Esophagus squamous epithelium (tissue), 4 donors: Measurements from ENCODE around the gene ERBB3.

ENCODE experiments used
- CTCF ChIP-seq, 6 experiments: fragments of 450-650 bp in 4 of 6; fragments of 200-600 bp in 2 of 6; sonication (generic) in 2 of 6; IDR thresholded peaks; one replicate each; pipeline ENCODE4 v1.5.1; 2016 to 2019; ENCODE audit warnings: antibody characterized with exemption in 6 of 6, mild to moderate bottlenecking in 4 of 6, moderate library complexity in 4 of 6
- POLR2A ChIP-seq, 4 donors: fragments of 450-650 bp; IDR thresholded peaks; one replicate each; pipeline ENCODE4 v1.6.1; 2017; ENCODE audit warnings: antibody characterized with exemption in 4 of 4, mild to moderate bottlenecking in 4 of 4, moderate library complexity in 3 of 4

- TF ChIP-seq CTCF (IDR thresholded peaks at IDR 0.05) (no peak), POLR2A (IDR thresholded peaks at IDR 0.05) (no peak)
Measured at GRCh38 chr12:56120158-56120846, 40.3 kb downstream of the ERBB3 start.
